Activated naive CD4-positive, alpha-beta T cell treated with anti-CD3 and anti-CD28 coated beads for 36 hours (primary cell): ENCODE results near the gene CFAP221. TPM values are rescaled to one million over a fixed set of nuclear protein-coding genes. Genes with fewer than 3 reads are reported as not detected.

ENCODE experiments used
- CTCF ChIA-PET: fragments of 350-600 bp; sonication (Branson Sonifier 250); formaldehyde crosslinking; loops from one replicate; lab custom pipeline; 2021; ENCODE audit warnings: antibody characterized with exemption; lab: Charles Lee
- DNase-seq: peaks from one replicate; pipeline ENCODE4 v3.0.0-alpha.2; 2020
- H3K27ac Mint-ChIP-seq: one replicate; pipeline ENCODE4 v1.8.0; 2021; ENCODE audit warnings: mild to moderate bottlenecking, mixed read lengths
- H3K27me3 Mint-ChIP-seq: one replicate; pipeline ENCODE4 v1.8.0; 2021; ENCODE audit warnings: low read depth, mixed read lengths
- H3K36me3 Mint-ChIP-seq: one replicate; pipeline ENCODE4 v1.8.0; 2021; ENCODE audit warnings: low read depth, mixed read lengths
- H3K4me1 Mint-ChIP-seq: one replicate; pipeline ENCODE4 v1.8.0; 2021; ENCODE audit warnings: low read depth, mixed read lengths
- H3K4me3 Mint-ChIP-seq: one replicate; pipeline ENCODE4 v1.8.0; 2021; ENCODE audit warnings: mild to moderate bottlenecking, moderate library complexity, mixed read lengths
- H3K9me3 Mint-ChIP-seq: one replicate; pipeline ENCODE4 v1.8.0; 2021; ENCODE audit warnings: mixed read lengths
- intact Hi-C: fragments of 100-400 bp; cut with micrococcal nuclease; formaldehyde crosslinking; loops from one replicate; pipeline ENCODE4 v1.15.1; 2023
- total RNA-seq, 2 experiments: library from RNA; stranded (reverse); gene quantifications; one replicate each; pipeline ENCODE4 v1.2.3, GENCODE V29; 2021

Gene CFAP221
- total RNA-seq, 2 experiments from 2014 or later = not detected

DNA sequence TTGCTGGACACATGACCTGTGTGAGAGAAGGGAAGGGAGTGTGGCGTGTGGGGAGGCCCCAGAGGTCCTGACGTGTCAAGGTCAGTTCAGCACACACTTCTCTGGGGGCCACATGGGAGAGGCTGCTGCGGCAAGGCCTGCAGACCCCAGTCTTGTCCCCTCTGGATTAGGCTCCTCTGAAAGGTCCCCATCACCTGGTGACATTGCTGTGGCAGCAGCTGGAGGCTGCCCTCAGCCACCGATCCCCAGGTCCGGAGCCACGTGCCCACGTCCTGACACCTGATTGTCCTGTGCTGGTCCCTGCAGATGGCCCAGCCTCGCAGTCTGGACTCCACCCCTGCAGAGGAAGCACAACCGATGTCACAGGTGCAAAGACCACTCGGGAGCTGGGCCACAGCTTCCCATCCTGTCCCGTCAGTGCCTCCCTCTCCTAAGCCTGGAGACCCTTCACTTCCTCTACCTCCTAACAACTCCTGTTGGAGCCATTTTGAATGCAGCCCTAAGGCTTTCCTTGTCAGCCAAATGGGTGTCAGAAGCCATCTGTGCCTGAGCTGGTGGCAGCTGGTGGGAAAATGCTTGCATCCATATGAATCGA is 147.5 kb downstream of the CFAP221 start:
- H3K27ac Mint-ChIP-seq = no peak overlapping the region
- intact Hi-C loops = no loop called here
- H3K4me1 Mint-ChIP-seq = peaks cover 29% of the 10 kb centered on the region
- no peak for DNase-seq
- H3K36me3 Mint-ChIP-seq = peaks cover 9% of the 10 kb centered on the region
- CTCF ChIA-PET = interaction anchor here (0.9 to 2.1 kb wide), 2 partner anchors 11 to 132 kb away, joined by 3 to 5 read pairs; no protein-coding TSS in a partner anchor
- no peaks in the 10 kb centered on the region for H3K9me3 Mint-ChIP-seq
- no peaks in the 10 kb centered on the region for H3K27me3 Mint-ChIP-seq
- H3K4me3 Mint-ChIP-seq = no peak overlapping the region

DNA sequence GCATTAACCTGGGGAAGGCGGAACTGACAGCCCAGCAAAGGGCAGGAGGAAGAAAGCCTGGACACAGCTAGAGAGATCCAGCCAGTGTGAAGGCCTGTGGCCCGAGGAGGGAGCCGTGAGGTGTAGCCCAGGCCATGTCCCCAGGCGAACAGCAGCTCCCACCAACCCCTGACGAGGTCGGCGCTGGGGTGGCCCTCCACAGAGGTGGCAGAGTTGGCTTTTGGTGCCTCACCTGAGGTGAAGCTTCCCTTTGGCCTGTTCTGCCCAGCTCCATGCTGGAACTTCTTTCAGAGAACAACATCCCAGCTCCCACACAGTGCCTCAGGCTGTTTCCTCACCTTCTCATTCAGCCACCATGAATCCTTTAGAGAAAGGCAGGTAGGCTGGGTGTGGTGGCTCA is 148.1 kb downstream of the CFAP221 start:
- Mint-ChIP-seq H3K4me3 (no peak overlapping the region), H3K9me3 (no peaks in the 10 kb centered on the region), H3K36me3 (peaks cover 4% of the 10 kb centered on the region), H3K4me1 (peaks cover 35% of the 10 kb centered on the region), H3K27ac (no peak overlapping the region), H3K27me3 (no peaks in the 10 kb centered on the region)
- intact Hi-C loops = no loop called here
- DNase-seq = no peak
- CTCF ChIA-PET = interaction anchor here (0.6 to 2.1 kb wide), 2 partner anchors 11 to 34 kb away, joined by 4 to 5 read pairs; no protein-coding TSS in a partner anchor

DNA sequence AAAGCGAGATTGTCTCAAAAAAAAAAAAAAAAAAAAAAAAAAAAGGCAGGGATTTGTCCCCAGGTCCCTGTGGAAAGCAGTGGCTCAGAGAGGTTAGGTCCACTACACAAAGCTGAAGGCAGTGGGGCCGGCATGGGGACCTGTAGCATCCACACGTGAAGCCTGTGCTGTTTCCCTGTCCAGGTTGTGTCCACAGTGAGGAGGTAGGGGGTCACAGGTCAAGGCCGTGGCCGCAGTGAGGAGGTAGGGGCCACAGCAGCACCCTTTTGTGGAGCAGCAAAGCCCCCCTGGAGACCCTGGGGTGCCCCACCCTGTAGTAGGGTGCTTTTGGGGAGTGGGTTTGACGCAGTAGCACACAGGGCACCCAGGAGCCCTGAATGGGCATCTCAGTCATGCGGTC is 148.7 kb downstream of the CFAP221 start:
- no peak for DNase-seq
- Mint-ChIP-seq H3K36me3 (peaks cover 2% of the 10 kb centered on the region), H3K4me1 (peaks cover 41% of the 10 kb centered on the region), H3K27ac (no peak overlapping the region), H3K9me3 (no peaks in the 10 kb centered on the region), H3K27me3 (no peaks in the 10 kb centered on the region), H3K4me3 (no peak overlapping the region)
- CTCF ChIA-PET = interaction anchor here (0.6 kb wide), 1 partner anchor 35 kb away, joined by 4 read pairs; no protein-coding TSS in a partner anchor
- intact Hi-C loops = no loop called here

DNA sequence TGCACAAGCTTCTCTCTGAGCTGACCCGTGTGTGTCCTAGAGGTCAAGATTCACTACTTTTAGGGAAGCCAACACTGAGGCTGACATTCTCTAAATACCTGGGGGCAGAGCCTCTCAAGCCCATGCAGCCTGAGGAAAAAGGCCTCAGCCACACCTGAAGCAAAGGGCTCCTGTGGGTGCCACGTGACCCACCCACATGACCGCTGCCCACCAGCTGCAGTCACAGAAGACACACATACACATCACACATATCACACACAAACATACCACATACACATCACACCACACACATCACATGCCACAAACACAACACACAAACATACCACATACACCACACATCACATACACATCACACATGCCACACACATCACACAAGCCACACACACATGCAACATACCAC is 149.3 kb downstream of the CFAP221 start:
- no peak overlapping the region for H3K27ac Mint-ChIP-seq
- H3K4me3 Mint-ChIP-seq = no peak overlapping the region
- CTCF ChIA-PET = interaction anchor here (0.6 kb wide), 1 partner anchor 482 kb away, joined by 3 read pairs; no protein-coding TSS in a partner anchor
- no peak for DNase-seq
- no peaks in the 10 kb centered on the region for H3K9me3 Mint-ChIP-seq
- H3K4me1 Mint-ChIP-seq = peaks cover 45% of the 10 kb centered on the region
- peaks cover 2% of the 10 kb centered on the region for H3K36me3 Mint-ChIP-seq
- intact Hi-C loops = no loop called here
- H3K27me3 Mint-ChIP-seq = no peaks in the 10 kb centered on the region

DNA sequence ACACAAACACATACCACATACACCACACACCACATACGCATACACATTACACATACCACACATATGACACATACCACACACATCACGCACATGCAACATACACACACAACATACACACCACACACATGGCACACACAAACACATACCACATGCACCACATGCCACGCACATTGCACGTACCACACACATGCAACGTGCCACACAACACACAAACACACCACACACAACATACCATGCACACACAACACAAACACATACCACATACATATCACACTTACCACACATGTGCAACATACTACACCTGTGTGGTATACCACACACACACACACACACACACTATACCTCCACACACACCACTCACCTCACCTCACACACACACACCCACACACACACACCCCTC is 149.7 kb downstream of the CFAP221 start:
- Mint-ChIP-seq H3K27me3 (no peaks in the 10 kb centered on the region), H3K9me3 (no peaks in the 10 kb centered on the region), H3K4me3 (no peak overlapping the region), H3K27ac (no peak overlapping the region), H3K4me1 (peaks cover 47% of the 10 kb centered on the region), H3K36me3 (peaks cover 1% of the 10 kb centered on the region)
- intact Hi-C loops = no loop called here
- DNase-seq = no peak
- CTCF ChIA-PET = interaction anchor here (0.6 kb wide), 1 partner anchor 482 kb away, joined by 3 read pairs; no protein-coding TSS in a partner anchor

DNA sequence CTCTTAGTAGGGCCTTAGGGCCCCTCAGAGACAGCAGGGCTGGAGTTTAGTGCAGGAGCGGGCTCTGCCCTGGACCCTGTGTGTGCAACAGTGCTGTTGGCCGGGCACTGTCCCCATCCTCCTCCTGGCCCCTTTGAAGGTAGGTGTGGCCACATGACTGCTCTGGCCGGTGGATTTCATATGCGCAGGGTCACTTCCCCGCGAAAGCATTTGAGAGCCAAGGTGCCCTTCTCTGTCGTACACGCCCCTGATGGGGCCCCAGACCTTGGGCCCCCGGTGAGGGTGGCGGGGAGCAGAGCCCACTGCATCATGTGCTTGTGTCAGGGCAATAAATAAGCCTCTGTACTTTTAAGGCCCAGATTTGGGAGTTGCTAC is 150.2 kb downstream of the CFAP221 start:
- no peak for DNase-seq
- Mint-ChIP-seq H3K4me3 (no peak overlapping the region), H3K4me1 (peaks cover 48% of the 10 kb centered on the region), H3K27ac (no peak overlapping the region), H3K27me3 (no peaks in the 10 kb centered on the region), H3K36me3 (no peaks in the 10 kb centered on the region), H3K9me3 (no peaks in the 10 kb centered on the region)
- intact Hi-C loops = no loop called here
- CTCF ChIA-PET = interaction anchor here (0.9 to 1.7 kb wide), 5 partner anchors 9 to 482 kb away, joined by 3 to 7 read pairs (median 3); no protein-coding TSS in a partner anchor

DNA sequence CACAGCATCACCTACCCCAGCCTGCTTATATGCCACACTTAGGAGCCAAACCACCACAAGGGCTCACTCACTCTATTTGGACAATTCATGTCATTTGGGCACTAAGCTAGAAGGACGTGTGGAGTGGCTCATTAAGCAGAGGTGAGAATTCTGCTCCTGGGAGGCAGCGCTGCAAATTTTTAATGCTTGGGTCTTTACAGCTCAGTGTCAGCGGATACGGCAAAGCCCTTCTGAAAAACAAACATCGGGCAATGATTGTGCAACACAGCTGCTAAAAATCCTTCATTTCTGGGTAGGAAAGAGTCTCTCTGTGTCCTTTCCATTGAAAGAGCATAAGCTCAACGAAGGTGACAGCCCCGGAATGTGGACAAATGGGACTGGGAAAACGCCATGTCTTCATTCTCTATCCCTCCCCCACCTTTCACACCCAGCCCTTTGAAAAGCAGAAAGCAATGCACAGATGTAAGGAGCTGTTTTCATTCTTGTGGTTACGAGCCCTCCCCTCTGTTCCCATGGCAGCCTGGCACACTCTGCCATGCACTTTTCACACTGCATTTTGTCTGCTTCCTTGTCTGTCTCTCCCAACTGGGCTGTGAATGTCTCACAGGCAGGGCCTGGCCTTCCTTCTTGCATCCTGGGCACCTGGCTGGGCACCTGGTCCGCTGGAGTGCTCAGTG is 150.7 kb downstream of the CFAP221 start:
- Mint-ChIP-seq H3K36me3 (no peaks in the 10 kb centered on the region), H3K4me3 (peak overlapping the region; percentile 32), H3K4me1 (peaks cover 48% of the 10 kb centered on the region), H3K27me3 (no peaks in the 10 kb centered on the region), H3K9me3 (no peaks in the 10 kb centered on the region), H3K27ac (no peak overlapping the region)
- peak; percentile 51 for DNase-seq
- intact Hi-C loops = loop anchor here (5.0 kb wide), 4 partner anchors 232 to 537 kb away; partner anchors contain the start of genes C2orf76, DBI and EPB41L5
- CTCF ChIA-PET = interaction anchor here (0.9 to 1.7 kb wide), 6 partner anchors 8 to 482 kb away, joined by 3 to 7 read pairs (median 4); no protein-coding TSS in a partner anchor

DNA sequence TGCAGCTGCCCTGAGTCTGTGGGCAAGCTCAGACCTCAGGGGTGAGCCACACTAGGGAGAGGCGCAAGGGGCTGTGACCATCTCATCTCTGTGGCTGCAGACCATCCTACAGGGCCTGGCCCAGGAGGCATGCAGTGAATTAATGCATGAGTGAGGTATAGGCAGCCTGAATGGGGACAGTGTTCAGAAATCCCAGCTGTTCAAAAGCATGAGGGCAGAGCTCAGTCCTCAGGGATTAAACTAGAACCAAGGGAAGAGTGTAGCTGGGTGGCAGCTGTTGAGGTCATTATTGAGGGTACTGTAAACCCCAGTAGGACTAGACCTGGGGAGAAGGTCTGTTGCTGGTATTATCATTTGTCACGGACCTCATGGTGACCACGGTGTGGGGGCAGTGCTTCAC is 151.8 kb downstream of the CFAP221 start:
- H3K9me3 Mint-ChIP-seq = no peaks in the 10 kb centered on the region
- CTCF ChIA-PET = interaction anchor here (1.1 to 1.7 kb wide), 3 partner anchors 9 to 481 kb away, joined by 3 to 7 read pairs (median 5); no protein-coding TSS in a partner anchor
- H3K27me3 Mint-ChIP-seq = no peaks in the 10 kb centered on the region
- H3K36me3 Mint-ChIP-seq = no peaks in the 10 kb centered on the region
- H3K27ac Mint-ChIP-seq = no peak overlapping the region
- DNase-seq = no peak
- intact Hi-C loops = loop anchor here (5.0 kb wide), 4 partner anchors 231 to 536 kb away; partner anchors contain the start of genes C2orf76, DBI and EPB41L5
- H3K4me3 Mint-ChIP-seq = no peak overlapping the region
- H3K4me1 Mint-ChIP-seq = peaks cover 48% of the 10 kb centered on the region

DNA sequence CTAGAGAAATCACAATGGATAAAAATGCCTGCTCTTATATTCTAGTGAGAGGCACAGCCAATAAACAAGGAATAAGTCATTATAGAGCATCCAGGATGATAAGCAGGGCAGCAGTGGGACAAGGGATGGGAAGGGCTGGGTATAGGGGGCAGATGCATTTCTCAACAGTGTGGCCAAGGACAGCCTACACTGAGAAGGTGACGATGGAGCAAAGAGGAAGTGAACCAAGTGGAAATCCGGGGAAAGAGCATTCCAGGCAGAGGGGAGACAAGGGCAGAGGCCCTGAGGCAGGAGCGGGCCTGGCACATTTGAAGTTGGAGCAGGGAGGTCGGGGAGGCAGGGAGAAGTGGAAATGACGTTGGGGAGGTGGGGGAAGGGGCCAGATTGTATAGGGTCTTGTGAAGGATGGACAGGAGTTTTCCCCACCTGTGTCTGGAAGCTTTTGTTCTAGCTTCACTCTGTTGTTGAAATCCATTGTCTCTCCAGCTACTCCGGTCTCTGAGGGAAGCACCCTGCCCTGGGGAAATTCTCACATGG is 152.3 kb downstream of the CFAP221 start:
- intact Hi-C loops = loop anchor here (1.0 to 5.0 kb wide), 7 partner anchors 17 to 536 kb away; partner anchors contain the start of genes C2orf76, DBI, EPB41L5 and PTPN4
- no peaks in the 10 kb centered on the region for H3K36me3 Mint-ChIP-seq

DNA sequence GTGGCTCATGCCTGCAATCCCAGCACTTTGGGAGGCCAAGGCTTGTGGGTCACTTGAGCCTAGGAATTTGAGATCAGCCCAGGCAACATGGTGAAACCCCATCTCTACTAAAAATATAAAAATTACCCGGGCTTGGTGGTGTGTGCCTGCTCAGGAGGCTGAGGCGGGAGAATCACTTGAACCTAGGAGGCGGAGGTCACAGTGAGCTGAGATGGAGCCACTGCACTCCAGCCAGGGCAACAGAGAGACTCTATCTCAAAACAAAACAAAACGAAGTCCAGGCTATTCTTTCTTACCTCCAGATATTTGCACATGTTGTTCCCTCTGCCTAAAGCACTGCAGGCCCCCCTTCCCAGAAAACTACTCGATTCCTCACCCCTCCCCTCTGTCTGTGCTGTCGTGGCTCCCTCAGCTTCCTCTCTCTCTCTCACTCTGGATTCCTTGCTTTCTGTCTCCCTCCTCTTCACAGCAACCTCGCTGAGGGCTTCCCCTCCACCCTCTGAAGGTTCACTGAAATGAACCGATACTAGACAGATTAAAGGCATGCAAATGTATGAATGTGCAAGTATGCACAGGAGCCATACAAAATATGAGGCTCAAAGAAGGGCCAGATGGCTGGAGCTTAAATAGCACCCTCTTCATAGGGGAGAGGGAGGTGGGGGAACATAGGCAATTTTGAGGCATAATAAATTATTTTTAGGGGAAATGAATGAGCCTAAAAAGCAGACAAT is 153.2 kb downstream of the CFAP221 start:
- no peaks in the 10 kb centered on the region for H3K9me3 Mint-ChIP-seq
- intact Hi-C loops = loop anchor here (1.0 to 5.0 kb wide), 7 partner anchors 18 to 535 kb away; partner anchors contain the start of genes C2orf76, DBI, EPB41L5 and PTPN4
- peak overlapping the region; percentile 5 for H3K4me3 Mint-ChIP-seq
- H3K27ac Mint-ChIP-seq = no peak overlapping the region
- peaks cover 48% of the 10 kb centered on the region for H3K4me1 Mint-ChIP-seq
- DNase-seq = peak; percentile 80
- CTCF ChIA-PET = interaction anchor here (1.1 kb wide), 1 partner anchor 478 kb away, joined by 3 read pairs; no protein-coding TSS in a partner anchor
- no peaks in the 10 kb centered on the region for H3K27me3 Mint-ChIP-seq
- no peaks in the 10 kb centered on the region for H3K36me3 Mint-ChIP-seq

More for the DNA sequence above, 152.3 kb downstream of the CFAP221 start:
- Mint-ChIP-seq H3K27ac (no peak overlapping the region), H3K9me3 (no peaks in the 10 kb centered on the region), H3K4me3 (no peak overlapping the region), H3K4me1 (peaks cover 48% of the 10 kb centered on the region), H3K27me3 (no peaks in the 10 kb centered on the region)
- CTCF ChIA-PET = interaction anchor here (1.1 kb wide), 1 partner anchor 480 kb away, joined by 3 read pairs; no protein-coding TSS in a partner anchor
- no peak for DNase-seq

DNA sequence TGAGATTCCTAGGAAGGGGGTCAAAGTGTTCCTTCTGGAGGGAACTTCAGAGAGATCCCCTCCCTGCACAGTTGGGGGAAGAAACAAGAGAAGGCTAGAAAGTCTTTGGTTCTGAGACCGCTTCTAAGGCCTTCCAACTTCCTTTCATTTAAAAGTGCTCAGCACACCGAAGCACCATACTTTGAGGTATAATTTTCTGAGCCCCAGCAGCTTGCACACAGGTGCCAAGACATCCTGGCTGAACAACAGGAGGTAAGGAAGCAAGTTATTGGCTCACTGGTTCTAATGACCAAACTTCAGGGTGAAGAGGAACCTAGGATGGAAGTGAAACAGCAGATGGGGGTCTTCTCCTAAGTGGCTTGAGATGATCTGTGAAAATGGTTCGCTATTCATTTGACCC is 154.0 kb downstream of the CFAP221 start:
- no peaks in the 10 kb centered on the region for H3K27me3 Mint-ChIP-seq

More for the DNA sequence above, 154.0 kb downstream of the CFAP221 start:
- Mint-ChIP-seq H3K9me3 (no peaks in the 10 kb centered on the region), H3K36me3 (no peaks in the 10 kb centered on the region), H3K27ac (no peak overlapping the region), H3K4me1 (peaks cover 48% of the 10 kb centered on the region), H3K4me3 (no peak overlapping the region)
- intact Hi-C loops = loop anchor here (5.0 kb wide), 4 partner anchors 229 to 534 kb away; partner anchors contain the start of genes C2orf76, DBI and EPB41L5
- DNase-seq = no peak
- CTCF ChIA-PET = interaction anchor here (1.1 kb wide), 1 partner anchor 477 kb away, joined by 3 read pairs; no protein-coding TSS in a partner anchor
